ENCODE results near the gene RSRC2.

DNA sequence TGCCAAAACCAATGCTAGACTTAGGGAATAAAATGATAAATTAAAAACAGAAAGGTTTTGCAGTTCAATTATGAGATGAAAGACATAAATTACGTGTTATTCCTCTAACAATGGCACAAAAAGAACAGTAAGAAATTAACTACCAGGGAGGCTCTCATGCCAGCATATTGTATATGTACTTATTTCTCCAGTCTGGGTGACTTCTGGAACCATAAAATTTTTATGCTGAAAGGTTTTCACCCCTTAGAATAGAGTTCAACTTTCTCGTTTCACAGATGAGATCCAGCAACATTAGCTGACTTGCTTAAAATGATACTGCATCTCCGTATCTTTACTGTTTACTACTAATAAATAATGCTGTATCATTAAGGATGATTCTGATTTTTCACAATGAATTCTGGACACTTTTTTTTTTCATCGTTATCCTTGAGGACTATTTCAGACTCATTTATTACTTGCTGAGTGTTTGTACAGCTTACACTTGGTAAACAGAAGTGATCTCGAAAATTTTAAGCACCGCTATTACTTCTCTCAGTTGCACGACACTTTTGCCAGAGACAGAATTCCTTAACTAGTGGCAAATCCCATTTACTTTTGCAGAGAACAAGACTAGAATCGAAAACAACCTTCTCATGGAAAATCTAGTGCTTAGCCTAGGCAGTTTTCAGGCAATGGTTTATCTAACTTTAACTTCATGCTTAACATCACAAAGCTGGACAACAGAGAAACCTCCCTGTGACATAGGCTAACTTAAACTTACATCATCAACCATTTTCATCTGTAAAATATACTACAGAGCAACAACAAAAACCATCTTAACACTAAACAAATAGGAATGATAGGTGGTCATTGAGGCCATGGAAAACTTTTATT is 2.7 kb downstream of the RSRC2 start:
- TF ChIP-seq YY1 (IDR thresholded peaks at IDR 0.05; ENCODE audit: insufficient read depth, insufficient read length) (no peak), ZNF274 (IDR thresholded peaks at IDR 0.05; ENCODE audit: low read depth, low read length) (no peak)

Data from NT2/D1 (cell line).